GM18502 (cell line): ENCODE measurements around the gene TMUB1.
"Not testable (repeated sequence)": the region's sequence is repeated elsewhere in the genome, so short reads cannot be mapped to it uniquely, and the experiment has no call there.

Source experiments
- ATAC-seq: cut with Tn5 transposase; IDR thresholded peaks from one replicate; pipeline ENCODE4 v1.9.1; 2021; ENCODE audit warnings: mild to moderate bottlenecking; ENCODE audit not compliant: unreplicated experiment, poor library complexity

Gene TMUB1

GRCh38 chr7:151057989-151058780 is 25.1 kb downstream of the TMUB1 start:
- peak; percentile 89 for ATAC-seq

DNA sequence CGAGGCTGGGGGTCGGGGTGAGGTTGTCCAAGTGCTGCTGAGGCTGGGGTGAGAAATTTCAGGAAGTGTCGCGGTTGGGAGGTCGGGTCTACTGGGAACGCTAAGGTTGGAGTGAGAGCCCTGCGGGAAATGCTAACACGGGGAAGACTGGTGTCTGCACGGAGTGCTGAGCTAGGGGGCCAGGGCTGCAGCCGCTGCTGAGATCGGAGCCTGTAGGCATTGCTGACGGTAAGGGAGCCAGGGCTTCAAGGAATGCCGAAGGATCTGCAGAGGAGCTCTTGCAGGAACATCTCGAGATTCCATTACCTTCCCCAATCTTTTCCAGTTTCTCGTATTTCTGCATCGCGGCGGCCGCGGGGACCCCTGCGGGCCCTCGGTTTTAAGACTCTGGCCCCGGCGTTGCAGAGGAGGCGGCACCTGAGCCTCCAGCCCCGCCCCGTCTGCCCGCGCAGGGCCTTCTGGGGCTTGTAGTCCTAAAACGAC is 25.7 kb downstream of the TMUB1 start, which contains the start of gene CDK5:
Gene CDK5 (minus strand): TSS at position 392 of the 483 bp plus-strand sequence. CDS start 49 bp downstream, at position 343.
- ATAC-seq, result peak; percentile 15

- ATAC-seq, result no peak
These were observed 26.4 kb downstream of the TMUB1 start for GRCh38 chr7:151056666-151057505.

- ATAC-seq, result no peak
These were observed 27.0 kb downstream of the TMUB1 start for GRCh38 chr7:151056283-151056665.

DNA sequence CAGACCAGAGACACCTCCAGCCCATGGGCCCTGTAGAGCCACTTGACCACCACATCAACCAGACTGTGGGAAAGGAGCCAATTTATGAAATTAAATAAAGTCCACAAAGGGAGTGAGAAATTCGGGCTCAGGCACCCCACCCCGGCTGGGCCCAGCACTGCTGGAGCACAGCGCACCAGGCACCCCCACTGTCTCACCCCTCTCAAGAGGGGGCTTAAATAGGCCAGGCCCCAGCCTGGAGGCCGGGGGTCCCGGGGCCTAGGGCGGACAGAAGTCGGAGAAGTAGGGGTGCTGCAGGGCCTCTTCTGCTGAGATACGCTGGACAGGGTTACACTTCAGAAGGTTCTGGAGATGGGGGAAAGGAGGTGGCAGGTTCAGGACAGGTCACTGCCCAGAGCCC is 29.5 kb downstream of the TMUB1 start:
- ATAC-seq, result no peak

DNA sequence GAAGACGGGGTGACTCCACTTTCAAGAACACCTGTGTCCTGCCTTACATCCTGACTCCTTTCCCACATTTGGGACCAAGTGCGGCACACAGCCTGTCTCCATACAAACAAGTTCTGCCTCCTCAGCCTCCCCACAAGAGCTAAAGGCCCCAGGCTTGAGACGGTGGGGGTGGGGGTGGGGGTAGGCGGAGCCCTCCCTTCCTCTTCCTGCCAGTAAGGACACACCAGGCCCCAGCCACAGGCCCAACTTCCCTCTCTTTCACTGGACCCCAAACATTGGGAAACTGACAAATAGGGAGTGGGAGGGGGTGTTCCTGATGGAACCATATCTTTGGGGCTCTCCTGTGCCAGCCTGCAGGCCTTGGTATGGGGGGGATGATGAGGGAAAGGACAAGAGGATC is 30.2 kb downstream of the TMUB1 start:
- no peak for ATAC-seq

DNA sequence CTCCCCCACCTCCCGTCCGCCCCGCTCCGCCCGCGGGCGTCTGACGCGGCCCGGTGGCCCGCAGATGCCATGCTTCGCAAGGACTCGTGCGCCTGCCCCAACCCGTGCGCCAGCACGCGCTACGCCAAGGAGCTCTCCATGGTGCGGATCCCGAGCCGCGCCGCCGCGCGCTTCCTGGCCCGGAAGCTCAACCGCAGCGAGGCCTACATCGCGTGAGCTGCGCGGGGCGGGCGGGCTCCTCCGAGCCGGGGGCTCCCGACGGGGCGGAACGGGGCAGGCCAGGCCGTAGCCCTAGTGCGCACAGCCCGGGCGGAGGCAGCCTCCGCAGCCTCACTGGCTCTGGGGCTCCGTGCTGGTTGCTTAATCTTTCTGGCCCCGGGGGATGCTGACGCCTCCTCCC is 32.2 kb downstream of the TMUB1 start:
- no peak for ATAC-seq

DNA sequence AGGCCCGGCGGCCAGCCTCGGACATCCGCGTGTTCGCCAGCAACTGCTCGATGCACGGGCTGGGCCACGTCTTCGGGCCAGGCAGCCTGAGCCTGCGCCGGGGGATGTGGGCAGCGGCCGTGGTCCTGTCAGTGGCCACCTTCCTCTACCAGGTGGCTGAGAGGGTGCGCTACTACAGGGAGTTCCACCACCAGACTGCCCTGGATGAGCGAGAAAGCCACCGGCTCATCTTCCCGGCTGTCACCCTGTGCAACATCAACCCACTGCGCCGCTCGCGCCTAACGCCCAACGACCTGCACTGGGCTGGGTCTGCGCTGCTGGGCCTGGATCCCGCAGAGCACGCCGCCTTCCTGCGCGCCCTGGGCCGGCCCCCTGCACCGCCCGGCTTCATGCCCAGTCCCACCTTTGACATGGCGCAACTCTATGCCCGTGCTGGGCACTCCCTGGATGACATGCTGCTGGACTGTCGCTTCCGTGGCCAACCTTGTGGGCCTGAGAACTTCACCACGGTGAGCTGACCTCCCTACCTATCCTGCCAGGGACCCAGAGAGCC is 34.3 kb downstream of the TMUB1 start:
- no peak for ATAC-seq

GRCh38 chr7:151047976-151048815 is 35.1 kb downstream of the TMUB1 start, which contains the start of gene ASIC3:
Gene ASIC3 (plus strand): TSS chr7:151048531. CDS start chr7:151048886, 355 bp downstream.
- ATAC-seq, result no peak

DNA sequence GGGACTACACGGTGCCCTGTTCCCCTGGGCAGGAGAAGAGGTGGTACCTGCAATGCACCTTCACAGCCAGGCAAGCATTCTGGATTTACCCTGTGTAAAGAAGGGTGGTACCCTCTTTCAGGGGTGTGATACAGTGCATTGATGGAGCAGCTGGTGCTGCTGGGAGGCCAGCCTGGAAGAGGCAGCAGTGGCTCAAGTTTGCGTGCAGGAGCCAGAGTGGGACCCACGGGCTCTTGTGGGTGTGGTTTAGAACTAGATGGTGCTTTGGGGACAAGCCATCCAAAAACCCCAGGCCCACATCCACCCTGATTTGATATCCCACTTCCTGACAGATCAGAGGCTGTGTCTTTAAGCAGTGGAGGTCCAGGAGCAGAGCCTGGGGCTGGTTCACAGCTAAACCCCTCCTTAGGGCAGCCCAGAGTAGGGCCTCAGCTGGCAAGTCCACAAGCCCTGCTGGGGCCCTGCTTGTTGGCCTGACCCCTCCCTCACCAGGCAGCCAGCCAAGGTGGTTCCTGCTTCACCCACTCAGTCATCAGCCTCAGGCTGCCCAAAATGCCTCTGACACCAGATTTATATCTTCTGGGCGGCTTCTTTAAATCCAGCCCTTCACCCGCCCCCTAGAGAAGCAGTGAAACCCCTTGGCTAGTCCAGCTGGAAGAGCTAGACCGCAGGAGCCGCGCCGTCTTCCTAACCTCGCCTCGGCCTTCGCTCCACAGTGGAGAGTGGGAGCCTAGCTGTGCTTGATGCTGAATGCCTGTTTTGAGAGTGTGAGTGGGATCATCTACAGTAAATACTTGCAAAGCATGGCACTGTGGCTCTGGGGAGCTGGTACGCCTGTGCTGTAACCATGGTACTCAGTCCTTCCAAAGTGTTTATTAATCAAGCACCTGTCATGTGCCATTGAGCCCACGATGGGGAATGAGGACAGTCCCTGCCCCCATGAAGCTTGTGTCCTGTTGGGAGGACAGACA is 36.4 kb downstream of the TMUB1 start:
- ATAC-seq, result no peak

DNA sequence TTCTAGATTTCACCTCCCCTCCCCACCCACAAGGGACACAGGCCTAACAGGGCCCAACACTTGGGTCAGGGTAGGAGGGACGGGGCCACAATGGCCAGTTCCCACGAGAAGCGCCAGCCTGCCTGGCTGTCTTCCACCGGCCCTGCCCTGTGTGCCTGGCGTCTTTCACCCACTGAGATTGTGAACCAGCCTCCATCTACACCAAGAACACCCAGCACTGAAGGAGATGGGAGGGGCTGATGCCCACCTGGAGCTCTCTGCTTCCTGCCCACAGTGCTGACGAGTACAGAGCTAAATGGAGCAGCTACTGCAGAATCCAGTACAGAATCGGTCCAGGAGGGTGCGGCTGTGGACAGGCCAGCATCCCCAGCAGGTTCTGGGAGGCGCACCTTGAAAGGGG is 37.3 kb downstream of the TMUB1 start:
- no peak for ATAC-seq

DNA sequence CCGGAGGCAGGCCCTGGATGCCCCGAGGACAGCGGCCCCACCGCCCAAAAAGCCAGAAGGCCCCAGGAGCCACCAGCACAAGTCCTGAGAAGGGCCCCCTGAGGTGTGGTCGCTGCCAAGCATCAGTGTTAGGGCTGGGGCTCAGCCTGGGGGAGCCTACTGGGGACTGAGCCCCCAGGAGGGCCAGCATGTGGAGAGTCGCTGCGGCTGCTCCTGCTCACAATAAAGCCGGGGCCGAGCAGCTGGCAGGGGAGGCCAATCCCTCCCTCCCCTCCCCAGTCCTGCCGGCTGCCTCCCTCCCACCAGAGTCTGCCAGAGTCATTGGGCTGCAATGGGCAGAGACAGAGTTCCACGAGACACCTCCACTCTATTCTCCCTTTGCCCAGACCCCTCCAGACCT is 38.0 kb downstream of the TMUB1 start:
- no peak for ATAC-seq

DNA sequence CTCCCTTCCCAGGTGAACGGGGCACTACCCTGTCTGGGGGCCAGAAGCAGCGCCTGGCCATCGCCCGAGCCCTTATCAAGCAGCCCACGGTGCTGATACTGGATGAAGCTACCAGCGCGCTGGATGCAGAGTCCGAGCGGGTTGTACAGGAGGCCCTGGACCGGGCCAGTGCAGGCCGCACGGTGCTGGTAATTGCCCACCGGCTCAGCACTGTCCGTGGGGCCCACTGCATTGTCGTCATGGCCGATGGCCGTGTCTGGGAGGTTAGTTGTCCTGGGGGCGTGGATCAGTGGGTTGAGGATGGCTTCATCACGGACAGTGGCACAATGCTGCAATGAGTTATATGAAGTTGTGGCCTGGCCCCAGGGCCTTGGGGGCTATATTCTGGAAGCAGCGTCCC is 39.3 kb downstream of the TMUB1 start:
- ATAC-seq, result no peak

DNA sequence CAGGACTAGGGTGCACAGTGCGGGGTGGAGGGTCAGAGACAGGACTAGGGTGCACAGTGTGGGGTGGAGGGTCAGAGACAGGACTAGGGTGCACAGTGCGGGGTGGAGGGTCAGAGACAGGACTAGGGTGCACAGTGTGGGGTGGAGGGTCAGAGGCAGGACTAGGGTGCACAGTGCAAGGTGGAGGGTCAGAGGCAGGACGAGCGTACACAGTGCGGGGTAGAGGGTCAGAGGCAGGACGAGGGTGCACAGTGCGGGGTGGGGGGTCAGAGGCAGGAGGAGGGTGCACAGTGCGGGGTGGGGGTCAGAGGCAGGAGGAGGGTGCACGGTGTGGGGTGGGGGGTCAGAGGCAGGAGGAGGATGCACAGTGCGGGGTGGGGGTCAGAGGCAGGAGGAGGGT is 39.8 kb downstream of the TMUB1 start:
- not testable (repeated sequence) for ATAC-seq

- ATAC-seq, result no peak
These were observed 42.5 kb downstream of the TMUB1 start for GRCh38 chr7:151040616-151041375.

DNA sequence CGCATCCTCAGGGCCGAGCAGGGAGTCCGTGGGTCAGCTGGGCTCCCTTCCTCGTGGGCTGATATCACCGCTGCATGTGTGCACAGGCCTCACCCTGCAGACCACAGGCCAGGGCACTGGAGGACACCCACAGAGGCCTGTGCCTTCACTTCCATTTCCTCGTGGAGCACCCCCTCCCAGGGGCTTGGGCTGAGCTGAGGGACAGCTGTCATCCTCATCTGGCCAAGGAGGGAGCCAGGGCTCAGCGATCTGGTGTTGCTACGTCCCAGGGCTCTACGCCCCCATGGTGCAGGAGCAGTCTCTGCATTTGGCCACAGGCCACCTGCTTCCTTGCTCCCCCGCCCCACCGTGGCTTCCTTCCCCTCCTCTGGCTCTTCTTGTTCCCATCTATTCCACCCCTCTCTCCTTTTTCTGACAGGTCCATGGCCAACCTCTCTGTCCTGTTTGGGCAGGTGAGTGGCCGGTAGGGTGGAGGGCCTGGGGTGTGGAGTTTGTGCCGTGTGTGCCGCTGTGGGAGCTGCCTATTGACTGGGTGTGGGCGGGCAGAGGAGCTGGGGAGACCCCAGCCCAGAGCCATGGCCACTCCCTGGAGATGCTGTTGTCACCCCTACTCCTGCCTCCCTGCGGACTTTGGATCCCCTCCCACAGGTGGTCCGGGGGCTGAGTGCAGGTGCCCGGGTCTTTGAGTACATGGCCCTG is 43.3 kb downstream of the TMUB1 start:
- no peak for ATAC-seq

DNA sequence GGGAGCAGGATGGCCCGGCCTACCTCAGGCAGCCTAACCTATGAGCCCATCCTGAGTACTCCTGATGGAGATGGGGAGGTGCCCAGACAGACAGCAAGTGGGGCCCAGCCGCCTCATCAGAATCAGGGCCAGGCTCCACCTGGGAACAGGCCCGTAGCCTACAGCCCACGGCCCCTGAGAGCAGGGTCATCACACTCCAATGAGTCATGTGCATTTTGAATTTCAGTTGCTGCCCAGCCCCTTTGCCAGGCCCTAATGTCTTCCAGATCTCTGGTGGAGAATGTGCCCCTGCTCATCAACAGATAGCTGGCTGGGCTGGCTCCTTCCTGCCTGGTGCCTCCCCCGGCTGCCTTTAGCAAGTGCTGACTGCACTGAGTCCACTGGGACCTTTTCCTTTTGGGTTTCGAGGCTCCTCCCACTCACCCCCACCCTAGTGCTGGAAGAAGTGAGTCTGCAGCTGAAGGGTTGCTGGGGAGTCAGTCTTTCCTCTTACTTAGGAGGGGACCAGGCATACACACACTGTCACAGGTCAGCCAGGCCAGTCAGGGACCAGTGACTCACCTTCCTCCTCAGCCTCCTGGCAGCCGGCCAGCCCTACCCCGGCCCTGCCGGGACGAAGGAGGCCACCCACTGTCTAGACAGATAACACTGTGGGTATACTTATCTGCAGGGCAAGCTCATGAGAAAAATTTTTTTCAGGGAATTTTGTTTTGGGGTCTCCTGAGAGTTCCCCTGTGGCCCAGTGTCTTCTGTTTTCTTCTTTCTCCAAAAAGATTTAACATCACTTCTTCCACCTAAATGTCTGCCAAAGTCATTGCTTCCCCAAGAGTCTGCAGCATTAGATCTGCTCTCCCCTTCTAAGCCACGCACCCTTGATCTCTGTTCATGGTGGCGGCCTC is 44.1 kb downstream of the TMUB1 start:
- ATAC-seq, result no peak
